Mesendoderm (in vitro differentiated cells): ENCODE measurements around the gene HMGN3.

Experiments used
- DNase-seq: peaks from one replicate; pipeline ENCODE4 v3.0.0; 2013
- H2AK5ac ChIP-seq: 2 replicates; pipeline ENCODE4 v1.6.1; 2013; ENCODE audit warnings: low read length, inconsistent platforms
- H2BK120ac ChIP-seq: 2 replicates; pipeline ENCODE4 v1.6.1; 2013; ENCODE audit warnings: low read depth, mild to moderate bottlenecking, low read length, moderate library complexity, mixed read lengths
- H2BK15ac ChIP-seq: replicated peaks from 2 replicates; pipeline ENCODE4 v1.6.1; 2013; ENCODE audit warnings: low read depth, mild to moderate bottlenecking, moderate library complexity
- H2BK5ac ChIP-seq: 2 replicates; pipeline ENCODE4 v1.6.1; 2013; ENCODE audit warnings: low read length, inconsistent platforms
- H3K18ac ChIP-seq: 2 replicates; pipeline ENCODE4 v1.6.1; 2013; ENCODE audit warnings: mild to moderate bottlenecking, low read length, mixed read lengths
- H3K23ac ChIP-seq: one replicate; pipeline ENCODE4 v1.6.1; 2013; ENCODE audit warnings: low read length
- H3K27ac ChIP-seq: 2 replicates; pipeline ENCODE4 v1.5.1; 2013; ENCODE audit warnings: low read depth, mild to moderate bottlenecking, inconsistent platforms, low read length, moderate library complexity
- H3K27me3 ChIP-seq: 2 replicates; pipeline ENCODE4 v1.6.1; 2013; ENCODE audit warnings: low read length, control low read depth, mild to moderate bottlenecking, inconsistent platforms; ENCODE audit not compliant: insufficient read depth, poor library complexity
- H3K36me3 ChIP-seq: 2 replicates; pipeline ENCODE4 v1.6.1; 2013; ENCODE audit warnings: low read length, inconsistent platforms; ENCODE audit not compliant: control insufficient read depth, insufficient read depth
- H3K4ac ChIP-seq: one replicate; pipeline ENCODE4 v1.6.1; 2013; ENCODE audit warnings: low read depth, mild to moderate bottlenecking, low read length, moderate library complexity
- H3K4me1 ChIP-seq: 2 replicates; pipeline ENCODE4 v1.6.1; 2013; ENCODE audit warnings: low read depth, low read length, inconsistent platforms; ENCODE audit not compliant: control insufficient read depth
- H3K4me2 ChIP-seq: 2 replicates; pipeline ENCODE4 v1.6.1; 2013; ENCODE audit warnings: low read length
- H3K4me3 ChIP-seq: 2 replicates; pipeline ENCODE4 v1.5.1; 2013; ENCODE audit warnings: mild to moderate bottlenecking, low read length
- H3K56ac ChIP-seq: one replicate; pipeline ENCODE4 v1.6.1; 2013; ENCODE audit warnings: low read length
- H3K79me1 ChIP-seq: 2 replicates; pipeline ENCODE4 v1.6.1; 2013; ENCODE audit warnings: low read length, inconsistent platforms
- H3K79me2 ChIP-seq: 2 replicates; pipeline ENCODE4 v1.6.1; 2013; ENCODE audit warnings: mild to moderate bottlenecking, low read length; ENCODE audit not compliant: control insufficient read depth, insufficient read depth
- H3K9ac ChIP-seq: 2 replicates; pipeline ENCODE4 v1.6.1; 2013; ENCODE audit warnings: low read length, inconsistent platforms
- H4K5ac ChIP-seq: one replicate; pipeline ENCODE4 v1.6.1; 2013; ENCODE audit warnings: low read length
- H4K8ac ChIP-seq: one replicate; pipeline ENCODE4 v1.6.1; 2013; ENCODE audit warnings: low read depth, mild to moderate bottlenecking, control low read depth, low read length, moderate library complexity
- WGBS: extraction: QIAGEN DNeasy Blood & Tissue Kit; methylation state at CpG from one replicate; pipeline ENCODE4 v1.1.7; 2013; ENCODE audit warnings: low lambda C conversion rate, missing lambda C conversion rate; ENCODE audit not compliant: insufficient coverage; ENCODE audit errors: extremely low coverage; 5-methylcytosine and 5-hydroxymethylcytosine counted together

The HMGN3 gene

GRCh38 chr6:79223611-79224404 is 10.7 kb downstream of the HMGN3 start:
- H3K4me3 ChIP-seq, result no peak overlapping the region
- H3K27me3 ChIP-seq, result no peaks in the 10 kb centered on the region
- H3K18ac ChIP-seq, result no peak overlapping the region
- no peak overlapping the region for H3K4me2 ChIP-seq
- no peak overlapping the region for H3K4ac ChIP-seq
- H3K27ac ChIP-seq, result no peak overlapping the region
- no peak overlapping the region for H2BK5ac ChIP-seq
- H3K23ac ChIP-seq, result no peak overlapping the region
- no peak overlapping the region for H4K5ac ChIP-seq
- no peak overlapping the region for H3K56ac ChIP-seq
- no peak overlapping the region for H2BK15ac ChIP-seq
- no peaks in the 10 kb centered on the region for H3K4me1 ChIP-seq
- H2AK5ac ChIP-seq, result no peak overlapping the region
- H2BK120ac ChIP-seq, result no peak overlapping the region
- H3K79me1 ChIP-seq, result peaks cover 3% of the 10 kb centered on the region
- DNase-seq, result no peak
- no peak overlapping the region for H3K9ac ChIP-seq
- no CpG with 5 or more reads among the region's 3 CpGs for WGBS
- no peak overlapping the region for H4K8ac ChIP-seq
- H3K79me2 ChIP-seq, result peaks cover 15% of the 10 kb centered on the region
- H3K36me3 ChIP-seq, result no peaks in the 10 kb centered on the region

DNA sequence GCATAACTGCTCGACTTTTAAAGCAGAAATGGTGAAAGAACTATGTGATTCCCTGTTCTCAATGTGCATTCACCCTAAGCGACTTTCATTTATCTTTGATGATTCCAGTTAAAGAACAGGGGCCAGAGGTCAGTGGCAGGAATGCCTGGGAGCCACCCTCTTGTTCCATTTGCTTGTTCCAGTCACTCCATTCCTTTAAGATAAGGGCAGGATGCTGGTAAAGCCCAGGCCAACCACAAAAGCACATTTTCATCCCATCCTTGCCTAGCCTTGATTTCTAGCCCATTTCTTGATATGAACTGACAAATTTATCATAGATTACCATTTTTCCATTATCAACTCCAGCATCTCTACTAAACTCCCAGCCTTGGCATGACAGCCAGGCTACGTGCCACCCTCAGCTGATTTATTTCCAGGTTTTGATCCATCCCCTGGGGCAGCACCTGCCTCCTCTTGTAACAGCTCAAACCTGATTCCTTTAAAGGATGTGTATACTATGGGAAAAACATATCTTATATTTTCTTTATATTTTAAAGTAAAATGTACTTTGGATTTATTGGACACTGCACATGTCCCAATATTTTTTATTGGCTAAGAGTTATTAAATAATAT is 19.2 kb downstream of the HMGN3 start:
- Histone ChIP-seq H3K56ac (no peak overlapping the region), H3K4me3 (no peak overlapping the region), H3K27ac (no peak overlapping the region), H3K18ac (no peak overlapping the region), H3K4me2 (no peak overlapping the region), H4K8ac (no peak overlapping the region), H3K27me3 (no peaks in the 10 kb centered on the region), H3K36me3 (no peaks in the 10 kb centered on the region), H3K23ac (no peak overlapping the region), H2AK5ac (no peak overlapping the region), H3K9ac (no peak overlapping the region), H2BK120ac (no peak overlapping the region), H2BK15ac (no peak overlapping the region), H3K79me1 (peaks cover 15% of the 10 kb centered on the region), H3K79me2 (peaks cover 8% of the 10 kb centered on the region), H4K5ac (no peak overlapping the region), H3K4ac (no peak overlapping the region), H3K4me1 (peaks cover 3% of the 10 kb centered on the region), H2BK5ac (no peak overlapping the region)
- WGBS, result no CpG with 5 or more reads among the region's 3 CpGs
- peak; percentile 44 for DNase-seq

- H3K36me3 ChIP-seq, result no peaks in the 10 kb centered on the region
- H2BK15ac ChIP-seq, result no peak overlapping the region
- H4K5ac ChIP-seq, result no peak overlapping the region
- no peak overlapping the region for H3K4ac ChIP-seq
- peaks cover 6% of the 10 kb centered on the region for H3K79me2 ChIP-seq
- no peak overlapping the region for H3K27ac ChIP-seq
- H3K79me1 ChIP-seq, result peaks cover 13% of the 10 kb centered on the region
- H2BK120ac ChIP-seq, result no peak overlapping the region
- H4K8ac ChIP-seq, result no peak overlapping the region
- no peak overlapping the region for H3K4me2 ChIP-seq
- no peak overlapping the region for H3K9ac ChIP-seq
- no peaks in the 10 kb centered on the region for H3K27me3 ChIP-seq
- no peak overlapping the region for H3K18ac ChIP-seq
- no CpG with 5 or more reads among the region's 2 CpGs for WGBS
- peaks cover 2% of the 10 kb centered on the region for H3K4me1 ChIP-seq
- H2BK5ac ChIP-seq, result no peak overlapping the region
- DNase-seq, result no peak
- no peak overlapping the region for H3K56ac ChIP-seq
- no peak overlapping the region for H3K23ac ChIP-seq
- H2AK5ac ChIP-seq, result no peak overlapping the region
- no peak overlapping the region for H3K4me3 ChIP-seq
These were observed 21.6 kb downstream of the HMGN3 start for GRCh38 chr6:79212859-79213258.

GRCh38 chr6:79208816-79209215 is 25.7 kb downstream of the HMGN3 start:
- Histone ChIP-seq H3K36me3 (no peaks in the 10 kb centered on the region), H3K4ac (no peak overlapping the region), H3K4me3 (no peak overlapping the region), H3K4me1 (no peaks in the 10 kb centered on the region), H3K18ac (no peak overlapping the region), H3K79me1 (peaks cover 1% of the 10 kb centered on the region), H2BK15ac (no peak overlapping the region), H3K79me2 (no peaks in the 10 kb centered on the region), H3K27ac (no peak overlapping the region), H2AK5ac (no peak overlapping the region), H4K8ac (no peak overlapping the region), H3K27me3 (no peaks in the 10 kb centered on the region), H3K9ac (no peak overlapping the region), H2BK5ac (no peak overlapping the region), H3K23ac (no peak overlapping the region), H3K4me2 (no peak overlapping the region), H4K5ac (no peak overlapping the region), H3K56ac (no peak overlapping the region), H2BK120ac (no peak overlapping the region)
- DNase-seq, result no peak

DNA sequence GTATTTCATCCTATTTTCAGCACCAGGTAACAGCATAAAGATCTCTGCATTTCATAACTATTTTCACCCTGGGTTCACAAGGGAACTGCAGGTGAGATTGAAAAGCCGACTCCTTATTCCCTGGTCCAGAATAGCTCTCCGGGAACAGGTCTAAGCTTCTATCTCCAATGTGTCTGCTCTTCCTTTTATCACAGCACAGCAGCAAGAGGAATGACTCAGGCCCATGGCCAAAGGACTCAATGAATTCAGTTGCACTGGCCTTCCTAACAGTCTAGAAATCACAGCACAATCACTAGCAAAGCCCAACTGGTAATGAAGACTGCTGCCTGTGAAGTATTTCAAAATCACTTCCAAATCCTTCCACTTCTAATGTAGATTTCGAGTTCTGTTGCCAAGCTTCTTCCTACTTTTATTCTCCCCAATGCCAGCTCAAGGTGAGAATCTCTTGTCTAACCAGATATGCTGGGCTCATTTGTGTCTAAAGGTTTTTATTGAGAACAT is 30.7 kb downstream of the HMGN3 start:
- Histone ChIP-seq H2BK5ac (no peak overlapping the region), H3K79me2 (no peaks in the 10 kb centered on the region), H3K56ac (no peak overlapping the region), H4K5ac (no peak overlapping the region), H3K4ac (no peak overlapping the region), H3K9ac (no peak overlapping the region), H3K4me3 (no peak overlapping the region), H2BK120ac (no peak overlapping the region), H4K8ac (no peak overlapping the region), H3K36me3 (no peaks in the 10 kb centered on the region), H3K23ac (no peak overlapping the region), H3K27me3 (no peaks in the 10 kb centered on the region), H3K4me1 (no peaks in the 10 kb centered on the region), H3K18ac (no peak overlapping the region), H2BK15ac (no peak overlapping the region), H3K27ac (no peak overlapping the region), H3K79me1 (peaks cover 1% of the 10 kb centered on the region), H2AK5ac (no peak overlapping the region), H3K4me2 (no peak overlapping the region)
- no peak for DNase-seq
- no CpG with 5 or more reads among the region's 3 CpGs for WGBS
